ENCODE data around the gene TM4SF1.

TM4SF1 gene, protein sequence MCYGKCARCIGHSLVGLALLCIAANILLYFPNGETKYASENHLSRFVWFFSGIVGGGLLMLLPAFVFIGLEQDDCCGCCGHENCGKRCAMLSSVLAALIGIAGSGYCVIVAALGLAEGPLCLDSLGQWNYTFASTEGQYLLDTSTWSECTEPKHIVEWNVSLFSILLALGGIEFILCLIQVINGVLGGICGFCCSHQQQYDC

DNA sequence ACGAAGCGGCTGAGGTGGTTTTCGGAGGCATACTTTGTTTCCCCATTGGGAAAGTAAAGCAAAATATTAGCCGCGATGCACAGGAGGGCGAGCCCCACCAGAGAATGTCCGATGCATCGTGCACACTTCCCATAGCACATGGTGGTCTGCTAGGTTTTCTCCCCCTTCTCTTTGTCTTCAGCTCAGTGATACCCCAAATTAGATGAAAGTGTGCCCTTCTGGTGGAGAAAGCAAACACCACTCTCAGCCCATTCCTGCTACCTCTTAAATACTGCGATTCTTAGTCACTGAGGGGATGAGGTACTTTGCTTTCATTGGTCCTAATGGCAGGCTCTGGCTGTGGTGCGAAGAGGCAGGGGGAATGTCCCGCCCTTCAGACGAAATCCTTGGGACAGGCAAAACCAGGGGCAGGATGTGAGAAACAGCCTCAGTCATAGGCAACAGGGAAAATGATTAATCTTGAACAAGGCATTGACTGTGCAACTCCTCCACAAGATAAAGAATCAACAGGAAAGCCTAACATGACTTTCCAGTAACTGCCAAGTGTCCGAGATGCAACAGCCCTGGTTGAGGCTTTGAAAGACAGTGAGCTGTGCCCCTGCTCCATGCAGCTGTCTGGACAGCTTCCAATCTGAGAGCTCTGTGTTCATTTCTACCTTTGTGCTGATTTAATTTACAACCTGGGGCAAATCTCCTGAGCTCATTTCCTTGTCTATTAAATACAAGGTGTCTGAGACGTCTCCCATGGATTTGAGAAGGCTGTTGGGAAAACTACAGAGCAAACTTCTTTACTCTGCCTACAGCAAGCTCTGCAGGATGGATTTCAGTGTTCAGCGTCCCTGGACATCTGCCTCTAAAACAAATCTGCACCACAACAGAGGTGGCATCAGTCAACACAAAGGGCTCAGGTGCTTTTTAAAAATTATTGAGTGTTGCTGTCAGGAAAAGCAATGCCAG, at the start of gene TM4SF1:
TM4SF1 (minus strand) TSS at position 242 of the 957 bp plus-strand sequence; CDS start at position 140, 102 bp downstream.
- DNase-seq, result no peak

DNA sequence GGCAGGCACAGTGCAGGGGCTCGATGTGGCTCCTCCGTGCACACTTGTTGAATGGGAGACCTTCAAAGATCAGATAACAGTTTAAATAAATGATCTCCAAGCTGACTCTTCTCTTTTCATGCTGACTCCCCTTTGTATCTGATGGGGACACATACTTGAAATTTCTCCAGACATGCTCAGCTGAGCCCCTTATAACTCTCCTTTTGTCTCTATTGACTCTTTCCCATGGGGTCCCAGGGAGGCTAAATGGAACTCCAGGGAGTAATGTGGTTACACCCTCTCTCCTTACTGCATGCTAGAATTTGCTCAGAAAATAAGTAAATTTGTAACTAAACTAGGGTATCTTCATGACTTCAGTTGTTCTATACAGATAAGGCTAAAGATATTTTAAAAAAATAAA, 48.9 kb upstream of the TM4SF1 start:
- DNase-seq, result no peak

DNA sequence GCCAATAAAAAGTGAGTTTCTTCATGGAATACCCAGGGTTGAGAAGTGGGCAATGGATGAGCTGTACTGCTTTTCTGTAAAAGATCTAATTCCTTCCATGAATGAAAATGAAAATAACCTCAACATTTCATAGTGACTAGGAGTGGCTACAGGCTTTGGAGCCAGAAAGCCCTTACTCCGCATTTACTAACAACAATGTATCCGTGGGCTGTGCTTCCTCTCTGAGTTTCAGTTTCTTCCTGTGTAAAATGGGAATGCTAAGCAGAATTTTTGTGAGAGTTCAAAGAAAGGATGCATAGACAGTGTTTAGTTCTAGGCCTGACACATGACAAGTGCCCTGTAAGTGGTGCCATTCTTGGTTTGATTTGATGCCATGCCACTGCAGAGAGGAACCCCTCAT, 47.5 kb upstream of the TM4SF1 start:
- no peak for DNase-seq

DNA sequence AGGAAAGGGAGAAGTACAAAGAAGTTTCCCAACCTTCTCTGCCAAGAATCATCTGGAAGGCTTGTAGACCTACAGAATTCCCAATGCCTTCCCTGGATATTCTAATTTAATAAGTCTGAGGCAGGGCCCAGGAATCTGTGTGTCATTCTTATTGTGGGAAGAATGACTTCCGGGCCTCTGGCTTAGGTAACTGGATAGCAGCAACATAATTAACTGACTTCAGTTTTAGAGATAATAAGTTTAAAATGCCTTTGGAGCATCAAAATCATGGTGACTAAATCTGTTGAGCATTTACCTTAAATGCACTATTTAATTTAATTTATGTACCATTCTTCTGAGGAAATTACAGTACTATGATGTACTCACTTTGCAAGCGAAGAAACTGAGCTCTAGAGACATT, 44.3 kb upstream of the TM4SF1 start:
- DNase-seq, result no peak

DNA sequence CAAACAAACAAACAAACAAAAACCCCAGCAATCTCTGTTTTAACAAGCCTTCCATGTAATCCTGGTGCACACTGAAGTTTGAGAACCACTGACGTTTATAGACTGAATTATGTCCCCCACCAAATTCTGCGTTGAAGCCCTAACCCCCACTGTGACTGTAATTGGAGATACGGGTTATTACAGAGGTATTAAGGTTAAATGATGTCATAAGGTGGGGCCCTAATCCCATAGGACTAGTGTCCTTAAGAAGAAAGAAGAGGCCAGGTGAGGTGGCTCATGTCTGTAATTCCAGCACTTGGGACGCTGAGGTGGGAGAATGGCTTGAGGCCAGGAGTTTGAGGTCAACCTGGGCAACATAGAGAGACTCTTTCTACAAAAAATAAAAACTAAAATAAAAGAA, 42.4 kb upstream of the TM4SF1 start:
- no peak for DNase-seq

DNA sequence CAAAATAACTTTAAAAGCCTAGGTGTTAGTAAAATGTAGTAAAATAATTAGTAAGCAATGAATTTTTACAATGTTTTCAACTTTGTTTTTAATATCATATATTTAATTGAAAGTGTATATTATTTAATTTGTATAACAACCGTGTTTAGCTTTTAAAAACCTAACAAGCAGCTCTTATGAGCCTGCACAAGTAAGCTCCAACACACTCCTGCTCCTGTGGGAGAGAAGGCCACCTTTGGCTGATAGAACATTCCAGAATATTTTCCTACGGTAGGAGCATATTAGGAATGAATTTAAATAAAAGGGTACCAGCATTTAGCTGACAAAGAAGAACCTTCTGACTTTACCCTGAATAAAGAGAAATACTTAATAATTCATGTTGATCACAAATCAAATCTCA, 40.3 kb upstream of the TM4SF1 start:
- DNase-seq, result no peak

DNA sequence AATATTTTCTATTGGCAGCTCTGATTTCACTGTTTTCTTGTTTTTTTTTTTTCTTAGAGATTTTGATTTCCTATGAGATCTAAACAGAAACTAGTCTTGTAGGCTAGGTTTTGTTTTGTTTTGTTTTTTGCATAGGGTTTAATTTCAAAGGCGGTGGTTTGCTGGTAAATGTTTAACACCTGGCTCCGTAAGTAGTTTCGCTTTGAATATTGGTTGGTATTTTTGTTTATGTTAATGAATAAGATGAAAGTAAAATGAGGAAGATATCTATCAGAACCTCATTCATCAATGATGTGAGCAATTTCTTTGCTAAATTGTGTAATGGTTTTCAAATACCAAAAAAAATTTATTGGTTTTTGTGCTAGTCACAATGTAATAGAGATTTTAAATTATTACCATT, 39.7 kb upstream of the TM4SF1 start:
- DNase-seq, result no peak

DNA sequence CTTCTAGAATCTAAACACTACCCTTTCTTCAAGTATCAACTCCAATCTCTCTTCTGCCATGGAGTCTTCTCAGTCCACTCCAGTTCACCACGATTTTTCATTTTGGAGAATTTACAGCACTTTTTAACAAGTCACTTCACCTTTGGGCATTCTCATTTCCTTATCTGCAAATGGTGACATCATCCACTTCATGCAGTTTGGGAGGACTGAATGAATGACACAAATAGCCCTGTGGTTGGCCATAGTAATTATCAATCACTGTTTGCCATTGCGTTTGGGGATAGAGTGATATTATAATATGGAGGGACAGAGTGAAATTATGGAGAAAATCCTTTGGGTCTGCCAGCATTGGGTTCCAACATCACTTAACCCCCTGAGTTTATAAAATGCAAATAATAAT, 38.0 kb upstream of the TM4SF1 start:
- no peak for DNase-seq

DNA sequence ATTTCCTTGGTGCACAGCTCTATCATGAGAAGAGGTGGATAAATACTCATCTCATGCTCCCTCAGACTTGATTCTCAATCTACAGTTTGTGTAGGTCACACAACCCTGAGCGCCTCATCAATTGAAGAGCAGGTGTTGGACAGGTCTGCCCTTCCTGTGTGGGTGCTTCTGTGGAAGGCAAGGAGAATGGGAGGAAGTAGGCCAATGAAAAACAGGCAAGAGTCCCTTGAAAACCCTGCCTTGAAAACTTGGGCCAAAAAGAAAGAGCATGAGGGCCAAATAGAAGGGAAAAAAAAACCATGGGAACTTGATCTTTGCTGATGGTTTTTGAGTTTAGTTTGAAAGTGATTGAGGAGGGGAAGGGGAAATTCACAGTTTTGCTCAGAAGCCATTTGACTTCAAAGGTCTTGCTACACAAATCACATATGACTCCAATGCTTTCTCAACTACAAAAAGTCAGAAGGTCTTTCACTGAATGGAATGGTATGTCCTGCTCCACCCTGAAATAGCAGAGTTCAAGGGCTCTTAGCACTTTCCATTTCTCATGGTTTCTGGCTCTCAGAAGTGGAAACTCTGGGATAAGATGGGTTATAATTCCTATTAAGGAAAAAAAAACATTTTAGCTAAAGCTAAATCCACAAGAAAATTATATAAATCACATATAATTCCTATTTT, 37.2 kb upstream of the TM4SF1 start:
- DNase-seq, result no peak

DNA sequence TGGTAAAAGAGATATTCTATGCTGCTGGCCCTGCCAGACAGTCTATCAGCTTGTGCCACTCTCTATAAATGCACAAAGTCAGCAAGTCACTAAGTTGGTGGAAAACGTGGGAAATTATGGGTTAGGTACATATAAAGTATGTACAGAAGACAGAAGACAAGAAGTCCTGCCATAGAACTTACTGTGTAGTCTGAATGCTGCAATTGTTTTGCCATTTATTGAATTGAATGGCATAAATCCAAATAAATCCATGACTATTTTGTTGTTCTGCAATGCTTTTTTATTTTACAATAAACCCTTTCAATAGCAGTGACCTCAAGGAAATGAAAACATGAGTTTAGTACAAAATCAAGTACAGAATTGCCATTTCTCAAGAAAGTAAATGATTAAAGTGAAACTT, 34.1 kb upstream of the TM4SF1 start:
- no peak for DNase-seq

DNA sequence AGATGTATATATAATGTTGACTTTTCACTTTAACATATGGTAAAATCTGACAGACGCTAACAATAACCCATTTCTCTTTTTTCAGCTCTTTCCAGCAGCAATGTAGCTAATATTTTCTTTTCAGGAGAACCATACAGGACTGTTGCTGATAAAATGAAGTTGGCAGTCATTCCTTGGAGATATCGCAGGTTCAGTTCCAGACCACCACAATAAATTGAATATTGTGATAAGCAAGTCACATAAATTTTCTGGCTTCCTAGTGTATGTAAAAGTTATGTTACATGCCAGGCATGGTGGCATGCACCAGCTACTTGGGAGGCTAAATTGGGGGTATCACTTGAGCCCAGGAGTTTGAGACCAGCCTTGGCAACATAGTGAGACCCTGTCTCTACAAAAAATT, 31.9 kb upstream of the TM4SF1 start:
- DNase-seq, result no peak

DNA sequence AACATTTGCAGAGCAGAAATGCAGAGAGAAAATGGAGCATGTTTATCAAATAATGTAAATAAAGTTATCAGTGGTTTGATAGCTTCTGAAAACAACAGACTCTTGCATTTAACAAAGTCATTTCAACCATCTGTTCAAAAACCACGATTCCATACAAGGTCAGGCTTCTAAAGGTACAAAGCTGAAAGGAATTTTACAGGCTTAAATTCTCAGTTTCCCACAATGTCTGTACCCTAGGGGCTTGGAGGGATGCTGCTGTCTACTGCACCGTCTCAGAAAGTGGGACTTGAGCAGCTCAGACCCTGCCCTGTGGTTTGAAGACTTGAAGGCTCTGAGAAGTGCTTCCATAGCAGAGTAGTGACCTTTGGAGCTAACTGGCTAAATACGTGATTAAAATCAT, 30.4 kb upstream of the TM4SF1 start:
- no peak for DNase-seq

DNA sequence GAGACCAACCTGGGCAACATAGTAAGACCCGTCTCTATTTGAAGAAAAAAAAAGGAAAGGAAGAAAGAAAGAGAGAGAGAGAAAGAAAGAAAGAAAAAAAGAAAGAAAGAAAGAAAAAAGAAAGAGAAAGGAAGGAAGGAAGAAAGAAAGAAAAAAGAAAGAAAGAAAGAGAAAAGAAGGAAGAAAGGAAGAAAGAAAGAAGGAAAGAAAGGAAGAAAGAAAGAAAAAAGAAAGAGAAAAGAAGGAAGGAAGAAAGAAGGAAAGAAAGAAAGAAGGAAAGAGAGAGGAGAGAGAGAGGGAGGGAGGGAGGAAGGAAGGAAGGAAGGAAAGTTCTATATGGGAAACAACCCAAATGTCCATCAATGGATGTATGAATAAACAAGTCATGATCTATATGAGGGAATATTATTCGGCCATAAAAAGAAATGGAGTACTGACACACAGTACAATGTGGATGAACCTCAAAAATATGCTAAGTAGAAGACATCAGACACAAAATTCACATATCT, 28.8 kb upstream of the TM4SF1 start:
- DNase-seq, result no peak

DNA sequence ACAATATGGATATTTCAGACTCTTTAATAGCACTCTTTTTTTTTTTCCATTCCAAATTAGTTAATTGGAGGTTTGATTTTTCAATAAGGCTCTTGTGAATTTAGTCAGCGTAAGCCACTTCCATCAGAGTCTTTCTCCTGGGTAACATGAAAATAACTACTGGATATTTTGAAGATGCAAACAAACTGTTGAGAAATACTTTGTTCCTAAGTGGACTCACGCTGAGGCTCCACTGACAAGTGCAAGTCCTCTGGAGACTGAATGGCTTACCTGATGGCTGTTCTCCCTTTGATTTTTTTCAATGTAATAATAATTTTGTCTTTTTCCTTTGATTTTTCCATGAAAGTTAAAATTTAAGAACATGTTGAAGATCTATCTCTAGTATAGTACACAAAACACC, 26.0 kb upstream of the TM4SF1 start:
- no peak for DNase-seq

DNA sequence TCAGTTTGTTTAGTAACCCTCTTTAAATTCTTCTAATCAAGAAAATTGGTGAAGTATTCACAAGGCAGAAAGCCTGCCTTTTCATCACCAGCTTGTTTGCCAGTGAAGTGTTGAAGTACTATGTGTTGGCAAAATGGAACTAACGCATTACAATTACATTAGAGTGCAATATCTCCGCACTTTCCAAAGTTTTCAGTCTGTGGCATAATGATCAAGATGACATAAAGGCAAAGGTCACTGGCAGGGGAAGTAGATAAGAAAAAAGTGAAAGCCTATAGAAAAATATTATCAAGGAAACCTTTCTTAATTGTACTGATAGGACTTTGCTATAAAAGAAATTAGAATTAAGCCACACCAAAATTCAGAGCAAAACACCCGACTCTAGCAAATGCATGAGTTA, 25.0 kb upstream of the TM4SF1 start:
- DNase-seq, result no peak

DNA sequence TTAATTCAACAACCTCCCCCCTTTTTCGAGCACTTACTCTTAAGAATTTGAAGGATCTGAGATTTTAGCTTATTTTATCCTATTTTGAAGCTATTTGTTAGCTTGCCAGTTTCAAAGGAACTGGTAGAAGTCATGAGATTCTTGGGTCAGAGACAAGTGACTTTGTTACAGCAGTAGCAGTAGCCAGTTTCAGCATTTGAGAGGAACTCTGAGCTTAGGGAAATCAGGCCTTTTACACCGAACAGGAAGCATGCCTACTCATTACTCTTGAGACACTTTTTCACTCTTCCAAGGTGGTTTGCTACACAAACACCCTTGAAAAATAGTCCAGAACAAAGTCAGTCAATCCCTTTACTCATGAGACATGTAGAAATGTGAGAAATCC, 24.5 kb upstream of the TM4SF1 start:
- DNase-seq, result no peak

DNA sequence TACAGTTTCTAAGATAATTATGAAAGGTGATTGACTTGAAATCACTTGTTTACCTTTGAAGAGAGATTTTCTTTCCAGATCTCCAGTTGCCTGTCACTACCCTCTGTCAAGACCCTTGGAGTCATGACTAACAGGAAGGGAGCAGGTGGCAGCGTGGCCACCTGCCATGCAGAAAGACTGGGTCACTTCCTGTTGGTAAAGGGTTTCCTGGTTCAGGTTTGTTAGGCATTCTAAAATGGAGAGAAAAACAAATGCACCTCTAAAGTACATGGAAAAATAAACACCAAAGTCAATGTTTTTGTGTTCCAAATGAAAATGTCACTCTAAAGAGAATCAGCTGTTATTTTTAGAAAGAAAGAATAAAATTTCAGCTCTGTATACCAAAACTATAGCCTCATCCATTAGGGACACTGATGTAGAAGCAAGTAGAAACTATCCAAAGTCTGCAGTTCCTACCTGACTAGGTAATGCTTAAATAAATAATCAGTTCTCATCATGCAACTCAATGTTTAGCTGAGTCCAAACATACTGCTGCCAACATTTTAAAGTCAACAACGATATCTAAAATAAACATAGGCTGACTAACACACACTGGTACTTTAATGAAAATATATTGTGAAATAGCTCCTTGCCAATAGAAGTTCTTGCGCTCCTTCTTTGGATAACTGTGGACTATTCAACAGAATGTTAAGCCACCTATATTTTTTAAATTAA, 23.9 kb upstream of the TM4SF1 start:
- DNase-seq, result no peak

DNA sequence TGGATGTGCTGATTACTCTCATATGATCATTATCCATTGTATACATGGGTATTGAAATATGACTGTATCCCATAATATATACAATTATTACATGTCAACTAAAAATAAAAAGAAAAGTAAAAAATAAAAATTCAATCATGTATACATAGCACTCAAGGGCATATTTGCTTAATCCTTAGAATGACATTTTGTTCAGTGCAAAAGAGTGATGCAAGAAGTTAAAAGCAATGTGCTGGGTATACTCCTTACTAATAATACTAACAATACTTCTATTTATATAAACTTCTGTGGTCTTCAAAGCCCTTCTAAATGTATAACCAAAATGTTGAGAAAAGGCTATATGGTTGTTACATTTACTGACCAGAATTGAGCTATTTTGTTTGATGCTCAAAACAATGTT, 23.2 kb upstream of the TM4SF1 start:
- no peak for DNase-seq

DNA sequence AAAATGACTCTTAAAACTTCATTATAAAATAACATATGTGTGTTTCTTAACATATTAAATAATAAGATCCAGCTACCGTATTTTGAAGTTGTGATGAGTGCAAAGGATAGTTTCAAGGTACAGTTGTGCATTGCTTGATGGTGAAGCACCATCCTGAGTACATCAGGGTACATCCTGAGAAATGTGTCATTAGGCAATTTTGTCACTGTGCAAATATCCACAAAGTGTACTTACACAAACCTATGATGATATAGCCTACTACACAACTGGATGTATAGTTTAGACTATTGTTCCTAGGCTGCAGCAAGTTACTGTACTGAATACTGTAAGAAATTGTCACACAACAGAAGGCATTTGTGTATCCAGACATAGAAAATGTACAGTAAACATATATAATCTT, 20.8 kb upstream of the TM4SF1 start:
- no peak for DNase-seq

DNA sequence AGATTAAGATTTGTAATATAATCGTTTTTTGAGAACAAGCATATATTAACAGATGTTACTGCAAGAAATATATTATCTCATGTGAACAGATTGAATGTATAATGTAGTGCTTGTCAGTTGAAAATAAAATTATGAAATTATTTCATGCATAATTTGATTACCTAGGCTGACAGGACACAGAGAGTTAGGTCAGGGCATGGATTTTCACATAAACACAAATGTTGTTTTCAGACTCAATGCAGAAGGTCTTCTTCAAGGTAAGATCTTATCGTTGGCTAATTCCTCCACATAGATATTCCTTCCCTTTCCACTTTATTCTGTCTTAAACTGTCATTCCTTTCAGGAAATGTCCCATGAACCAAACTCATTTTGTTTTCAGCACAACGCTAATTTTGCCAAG, 20.1 kb upstream of the TM4SF1 start:
- DNase-seq, result no peak

DNA sequence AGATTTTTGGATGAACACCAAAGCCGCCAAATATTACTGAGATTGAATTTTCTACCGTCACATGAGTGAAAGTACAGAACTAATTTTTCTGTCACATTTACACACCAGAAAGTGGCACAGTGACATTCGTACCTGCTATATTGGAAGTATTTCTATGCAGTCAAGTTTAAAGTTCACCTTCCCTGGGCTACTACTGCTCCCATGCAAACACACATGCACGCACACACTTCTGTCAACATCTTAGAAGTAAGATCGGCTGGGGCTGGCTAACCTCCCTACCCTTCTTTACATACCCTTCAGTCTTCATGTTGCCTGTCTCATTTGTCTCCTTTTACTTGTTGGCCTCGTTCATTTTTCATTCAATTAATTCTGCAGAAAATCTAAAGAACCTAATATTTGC, 19.0 kb upstream of the TM4SF1 start:
- DNase-seq, result no peak

DNA sequence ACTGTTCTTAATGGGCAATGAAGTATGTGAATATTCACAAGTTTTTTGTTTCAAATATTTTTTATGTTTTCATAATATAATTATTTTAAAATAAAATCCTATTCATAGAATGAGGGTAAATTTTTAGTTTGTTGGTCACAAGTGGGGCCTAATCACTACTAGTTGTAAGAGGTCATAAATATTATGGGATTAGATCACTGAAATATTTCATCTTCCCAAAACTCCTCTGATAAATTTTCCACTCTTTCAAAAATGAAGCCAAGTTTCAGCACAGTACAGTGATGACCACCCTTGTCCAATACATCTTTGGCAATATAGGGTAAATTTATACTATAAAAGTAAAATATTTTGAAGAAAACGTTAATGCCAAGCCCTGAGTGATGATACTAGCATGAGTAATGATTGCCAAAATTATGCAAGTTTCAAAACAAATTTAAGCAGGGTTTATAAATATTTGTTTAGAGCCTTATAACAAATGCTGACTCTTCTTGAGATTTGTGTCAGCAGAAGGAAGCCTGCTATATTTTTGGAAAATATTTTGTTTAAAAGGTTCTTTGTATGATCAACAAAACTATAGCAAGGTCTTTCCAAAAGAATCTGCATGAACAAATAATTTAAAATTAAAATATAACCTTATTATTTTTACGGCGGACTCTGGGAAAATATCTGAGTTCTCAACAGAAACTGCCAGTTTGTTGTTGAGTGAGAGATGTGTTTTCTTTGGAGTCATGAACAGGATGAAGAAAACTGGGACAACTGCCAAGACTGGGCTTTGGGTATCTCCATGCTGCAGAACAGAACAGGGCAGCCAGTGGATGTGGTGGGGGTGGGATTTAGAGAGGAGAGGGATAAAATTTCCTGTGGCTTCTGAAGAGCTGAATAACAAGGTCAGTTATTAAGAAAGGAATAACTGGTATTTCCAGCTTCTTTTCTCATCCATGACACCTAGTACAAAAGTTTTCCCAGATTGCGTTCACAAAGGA, 17.9 kb upstream of the TM4SF1 start:
- no peak for DNase-seq

Data from stimulated activated CD8-positive, alpha-beta memory T cell treated with anti-CD3 and anti-CD28 coated beads, Interleukin-4, amount 100 ng/mL, for 48 hours (primary cell).